SK-N-SH (cell line): ENCODE results near the gene PTPN14. TPM values are rescaled to one million over a fixed set of nuclear protein-coding genes. Genes with fewer than 3 reads are reported as not detected.

ENCODE experiments used
- CTCF ChIA-PET: fragments of 300-600, 350-600 bp; formaldehyde crosslinking; extraction: SDS; loops from one replicate; lab custom pipeline; 2021; lab: Yijun Ruan, JAX
- POLR2A ChIA-PET: fragments of 350-600 bp; sonication (Branson Sonifier 250); formaldehyde crosslinking; extraction: SDS; loops from one replicate; lab custom pipeline; 2020; ENCODE audit warnings: antibody characterized with exemption, inconsistent platforms; lab: Yijun Ruan, JAX
- DNase-seq: peaks from one replicate; pipeline ENCODE4 v3.0.0; 2012
- H2AFZ ChIP-seq: fragments of 200-600 bp; sonication (generic); 2 replicates; pipeline ENCODE4 v1.8.1; 2016; ENCODE audit warnings: antibody characterized with exemption, mild to moderate bottlenecking, low read depth
- H3F3A ChIP-seq: fragments of 200-600 bp; sonication (generic); replicated peaks from 2 replicates; pipeline ENCODE3; 2016; ENCODE audit warnings: antibody characterized with exemption, mild to moderate bottlenecking; ENCODE audit not compliant: insufficient read depth
- H3K27ac ChIP-seq, 2 experiments: fragments of 200-500 bp in 1 of 2; fragments of 200-600 bp in 1 of 2; sonication (Bioruptor generic) in 1 of 2; sonication (generic), shearing (Covaris generic) in 1 of 2; 2 replicates each; pipeline versions ENCODE4 v1.5.1 to v1.6.1; 2014 to 2016; ENCODE audit warnings: low read depth in 2 of 2, inconsistent platforms in 1 of 2, low read length in 1 of 2, mild to moderate bottlenecking in 1 of 2, mixed read lengths in 1 of 2
- H3K27me3 ChIP-seq: fragments of 200-600 bp; sonication (generic), shearing (Covaris generic); 2 replicates; pipeline ENCODE4 v1.6.1; 2016; ENCODE audit warnings: mixed run types; ENCODE audit not compliant: insufficient read depth
- H3K36me3 ChIP-seq, 2 experiments: fragments of 200-500 bp in 1 of 2; fragments of 200-600 bp in 1 of 2; sonication (Bioruptor generic) in 1 of 2; sonication (generic) in 1 of 2; replicated peaks in 1 of 2; 2 replicates each; pipeline versions ENCODE3 to v1.5.1; 2014 to 2016; ENCODE audit warnings: low read length in 1 of 2, mild to moderate bottlenecking in 1 of 2; ENCODE audit not compliant: insufficient read depth in 2 of 2, control insufficient read depth in 1 of 2
- H3K4me1 ChIP-seq, 2 experiments: fragments of 200-500 bp in 1 of 2; fragments of 200-600 bp in 1 of 2; sonication (Bioruptor generic) in 1 of 2; sonication (generic), shearing (Covaris generic) in 1 of 2; 2 replicates each; pipeline versions ENCODE4 v1.5.1 to v1.6.1; 2014 to 2016; ENCODE audit warnings: low read depth in 1 of 2, low read length in 1 of 2, mixed run types in 1 of 2; ENCODE audit not compliant: insufficient read depth in 2 of 2, control insufficient read depth in 1 of 2
- H3K4me2 ChIP-seq: fragments of 200-600 bp; sonication (generic), shearing (Covaris generic); 2 replicates; pipeline ENCODE4 v1.6.1; 2017; ENCODE audit warnings: mixed run types
- H3K4me3 ChIP-seq, 2 experiments: fragments of 200-500 bp in 1 of 2; fragments of 200-600 bp in 1 of 2; sonication (Bioruptor generic) in 1 of 2; sonication (generic), shearing (Covaris generic) in 1 of 2; 2 replicates each; pipeline versions ENCODE4 v1.5.1 to v1.8.1; 2014 to 2016; ENCODE audit warnings: low read depth in 2 of 2, inconsistent platforms in 1 of 2, low read length in 1 of 2, mild to moderate bottlenecking in 1 of 2, mixed read lengths in 1 of 2, moderate library complexity in 1 of 2
- H3K79me2 ChIP-seq: fragments of 200-600 bp; sonication (generic); 2 replicates; pipeline ENCODE4 v1.8.1; 2017; ENCODE audit warnings: mild to moderate bottlenecking; ENCODE audit not compliant: insufficient read depth
- H3K9ac ChIP-seq: fragments of 200-600 bp; sonication (generic); 2 replicates; pipeline ENCODE4 v1.6.1; 2017; ENCODE audit warnings: mixed run types
- H3K9me2 ChIP-seq: fragments of 200-600 bp; sonication (generic); 2 replicates; pipeline ENCODE4 v1.6.1; 2017; ENCODE audit warnings: mixed run types
- H3K9me3 ChIP-seq: fragments of 200-600 bp; sonication (generic); 2 replicates; pipeline ENCODE4 v1.6.1; 2017; ENCODE audit warnings: mixed run types, mild to moderate bottlenecking, moderate library complexity
- H4K20me1 ChIP-seq: fragments of 200-600 bp; sonication (generic); 2 replicates; pipeline ENCODE4 v1.6.1; 2017; ENCODE audit warnings: mild to moderate bottlenecking, mixed run types; ENCODE audit not compliant: insufficient read depth
- CTCF ChIP-seq: fragments of 200-600 bp; sonication (generic); IDR thresholded peaks from 2 replicates; pipeline ENCODE4 v1.6.1; 2017; ENCODE audit warnings: antibody characterized with exemption, mild to moderate bottlenecking, moderate library complexity
- EP300 ChIP-seq, 2 experiments: IDR thresholded peaks; 2 replicates each; pipeline versions ENCODE4 v1.4.0 to v1.6.1; 2012; ENCODE audit warnings: borderline replicate concordance in 1 of 2, low read depth in 1 of 2, low read length in 1 of 2
- FOSL2 ChIP-seq: IDR thresholded peaks from 2 replicates; pipeline ENCODE4 v1.4.0; 2012; ENCODE audit warnings: low read depth, mild to moderate bottlenecking, moderate library complexity, borderline replicate concordance
- FOXJ3 ChIP-seq: sonication (generic); formaldehyde crosslinking; IDR thresholded peaks from 2 replicates; pipeline ENCODE4 v1.5.1; 2020; ENCODE audit warnings: mild to moderate bottlenecking, missing genetic modification reagents
- FOXM1 ChIP-seq: IDR thresholded peaks from 2 replicates; pipeline ENCODE4 v1.4.0; 2012; ENCODE audit warnings: low read depth, mild to moderate bottlenecking
- GABPA ChIP-seq: IDR thresholded peaks from 2 replicates; pipeline ENCODE4 v1.4.0; 2012; ENCODE audit warnings: low read depth, mild to moderate bottlenecking
- GATA2 ChIP-seq: sonication (generic); formaldehyde crosslinking; IDR thresholded peaks from 2 replicates; pipeline ENCODE4 v1.5.0; 2020; ENCODE audit warnings: mild to moderate bottlenecking, missing genetic modification reagents
- JUND ChIP-seq: IDR thresholded peaks from 2 replicates; pipeline ENCODE4 v1.4.0; 2012
- NFIC ChIP-seq: IDR thresholded peaks from 2 replicates; pipeline ENCODE4 v1.4.0; 2012; ENCODE audit warnings: borderline replicate concordance
- POLR2AphosphoS5 ChIP-seq: IDR thresholded peaks from 2 replicates; pipeline ENCODE4 v1.6.1; 2012; ENCODE audit warnings: low read depth, low read length
- SMC3 ChIP-seq: IDR thresholded peaks from 2 replicates; pipeline ENCODE4 v1.6.1; 2012; ENCODE audit warnings: low read depth, low read length, improper control_type of control experiment
- TAF1 ChIP-seq: IDR thresholded peaks from 2 replicates; pipeline ENCODE4 v1.6.1; 2012; ENCODE audit warnings: low read depth, mild to moderate bottlenecking, low read length, moderate library complexity, borderline replicate concordance
- TCF12 ChIP-seq: IDR thresholded peaks from 2 replicates; pipeline ENCODE4 v1.4.0; 2012
- TEAD4 ChIP-seq: IDR thresholded peaks from 2 replicates; pipeline ENCODE4 v1.4.0; 2012; ENCODE audit warnings: mild to moderate bottlenecking, borderline replicate concordance; ENCODE audit not compliant: insufficient read depth
- USF2 ChIP-seq: fragments of 150-350 bp; IDR thresholded peaks from 2 replicates; pipeline ENCODE4 v1.6.1; 2017; ENCODE audit warnings: antibody characterized with exemption, low read length, low read depth, borderline replicate concordance
- WGBS: methylation state at CpG from one replicate; pipeline ENCODE4 v1.1.6; 2017; ENCODE audit warnings: low lambda C conversion rate; 5-methylcytosine and 5-hydroxymethylcytosine counted together
- polyA plus RNA-seq, 3 experiments: library from polyadenylated mRNA; depleted of rRNA; stranded (reverse); fragments of >200 nt; gene quantifications; 2 replicates each; pipeline ENCODE4 v1.2.3, GENCODE V29; 2012
- TF ChIP-seq, protein P1 (sequence below): IDR thresholded peaks from 2 replicates; pipeline ENCODE4 v1.4.0; 2012; ENCODE audit warnings: low read depth, borderline replicate concordance
- TF ChIP-seq, protein P2 (sequence below): IDR thresholded peaks from 2 replicates; pipeline ENCODE4 v1.4.0; 2012; ENCODE audit warnings: low read depth

PTPN14 gene
- polyA plus RNA-seq, 1 of the 3 experiments (the other 2 are of a cell fraction) = 12.8 TPM

DNA sequence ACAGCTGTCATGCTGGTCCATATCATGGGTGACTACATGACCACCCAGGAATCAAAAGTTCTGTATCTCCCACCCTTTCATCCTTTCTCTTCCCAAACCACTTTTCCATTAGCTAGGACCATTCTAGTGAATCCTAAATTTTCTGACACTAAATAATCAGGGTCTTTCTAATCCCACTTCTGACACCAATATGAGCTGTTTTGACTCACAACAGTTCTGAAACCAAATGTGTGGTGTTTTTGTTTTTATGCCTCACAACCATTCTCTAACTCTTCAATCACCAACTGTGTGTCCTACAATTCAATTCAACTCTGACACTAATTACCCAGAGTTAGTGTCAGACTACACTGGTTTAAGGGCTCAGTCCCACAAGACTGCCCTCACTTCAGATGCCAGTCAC lies 206.5 kb downstream of the PTPN14 start:
- Histone ChIP-seq H3K27me3 (no peaks in the 10 kb centered on the region), H3K9ac (no peak overlapping the region), H3K9me3 (no peaks in the 10 kb centered on the region), H3K27ac (no peak overlapping the region), H3K4me1 (no peaks in the 10 kb centered on the region; a peak in 1 of 4 replicates), H3K4me2 (no peak overlapping the region), H3K4me3 (no peak overlapping the region), H3K36me3 (peaks cover 43 to 82% of the 10 kb centered on the region in 2 experiments), H4K20me1 (no peaks in the 10 kb centered on the region), H3K9me2 (no peaks in the 10 kb centered on the region), H3F3A (peaks cover 20% of the 10 kb centered on the region), H2AFZ (no peak overlapping the region), H3K79me2 (no peaks in the 10 kb centered on the region)
- no peak for TF ChIP-seq TCF12
- no peak for TF ChIP-seq CTCF
- no peak for TF ChIP-seq NFIC
- no peak for DNase-seq
- POLR2A ChIA-PET = no interaction called here
- CTCF ChIA-PET = interaction anchor here (0.9 to 7.3 kb wide), 8 partner anchors 9 to 291 kb away, joined by 3 to 59 read pairs (median 5); no protein-coding TSS in a partner anchor

DNA sequence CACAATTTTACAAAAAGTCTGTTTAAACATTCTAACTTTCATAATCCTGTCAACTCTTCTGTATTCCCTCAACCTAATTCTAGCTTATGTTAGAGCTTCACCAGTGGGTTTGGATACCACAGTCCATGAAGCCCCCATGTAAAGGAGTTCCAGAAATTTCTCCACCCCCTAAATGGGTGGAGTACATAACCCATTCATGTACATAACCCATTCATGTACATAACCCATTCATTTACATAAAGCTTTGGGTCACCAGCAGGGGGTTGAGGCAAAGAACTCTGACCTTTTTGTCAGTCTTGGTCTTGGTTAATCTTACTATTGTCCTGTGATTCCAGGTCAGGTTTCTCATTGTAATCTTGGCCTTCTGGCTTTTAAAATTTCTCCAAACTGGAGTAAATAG lies 208.9 kb downstream of the PTPN14 start:
- Histone ChIP-seq H3K4me1 (no peaks in the 10 kb centered on the region), H3F3A (peaks cover 28% of the 10 kb centered on the region), H3K27ac (no peak overlapping the region), H3K9ac (no peak overlapping the region), H4K20me1 (no peaks in the 10 kb centered on the region), H3K9me2 (no peaks in the 10 kb centered on the region), H3K9me3 (no peaks in the 10 kb centered on the region), H2AFZ (no peak overlapping the region), H3K36me3 (peaks cover 42 to 60% of the 10 kb centered on the region in 2 experiments), H3K4me3 (no peak overlapping the region), H3K4me2 (no peak overlapping the region), H3K79me2 (no peaks in the 10 kb centered on the region), H3K27me3 (no peaks in the 10 kb centered on the region)
- DNase-seq = no peak
- TF ChIP-seq GABPA (no peak), TCF12 (no peak), FOXM1 (no peak), NFIC (no peak)
- CTCF ChIA-PET = interaction anchor here (1.4 to 3.6 kb wide), 4 partner anchors 11 to 249 kb away, joined by 4 to 19 read pairs (median 6); no protein-coding TSS in a partner anchor
- POLR2A ChIA-PET = no interaction called here

DNA sequence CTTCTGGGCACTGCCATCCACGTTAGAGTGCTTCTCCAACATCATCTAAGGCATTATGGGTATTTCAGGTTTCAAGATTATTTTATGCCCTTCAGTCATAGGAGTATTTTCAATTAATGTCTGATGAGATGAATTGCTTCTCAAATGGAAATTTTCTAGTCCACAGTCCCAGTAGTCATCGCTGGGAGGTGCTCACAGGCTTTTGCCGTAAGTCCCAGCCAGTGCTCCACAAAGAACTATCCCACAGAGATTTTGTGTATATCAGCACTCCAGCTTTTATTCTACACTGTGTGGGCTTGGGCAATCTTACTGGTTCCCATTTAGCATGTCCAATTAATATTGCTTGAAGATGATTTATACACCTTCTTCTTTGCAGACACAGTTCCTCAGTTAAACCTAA lies 209.5 kb downstream of the PTPN14 start:
- Histone ChIP-seq H3K9ac (no peak overlapping the region), H3K27ac (no peak overlapping the region), H3K9me2 (no peaks in the 10 kb centered on the region), H3K79me2 (no peaks in the 10 kb centered on the region), H3K4me2 (no peak overlapping the region), H3K36me3 (peaks cover 37 to 56% of the 10 kb centered on the region in 2 experiments), H2AFZ (no peak overlapping the region), H3F3A (peaks cover 31% of the 10 kb centered on the region), H3K4me3 (no peak overlapping the region), H4K20me1 (no peaks in the 10 kb centered on the region), H3K4me1 (no peaks in the 10 kb centered on the region), H3K9me3 (no peaks in the 10 kb centered on the region), H3K27me3 (no peaks in the 10 kb centered on the region)
- ChIA-PET POLR2A (no interaction called here), CTCF (interaction anchor here (1.4 to 3.6 kb wide), 5 partner anchors 10 to 286 kb away, joined by 3 to 19 read pairs (median 5); no protein-coding TSS in a partner anchor)
- DNase-seq = no peak
- WGBS = 100% methylated on average over 3 of the region's 3 CpGs
- TF ChIP-seq GATA2 (CRISPR knock-in tag) (no peak), POLR2AphosphoS5 (no peak), FOSL2 (no peak), JUND (no peak), FOXJ3 (CRISPR knock-in tag) (no peak), USF2 (no peak), EP300 (IDR thresholded peaks at IDR 0.05; ENCODE audit: borderline replicate concordance in 1 of 2, low read depth in 1 of 2, low read length in 1 of 2) (no peak), TEAD4 (no peak), CTCF (no peak), NFIC (no peak), SMC3 (no peak), FOXM1 (no peak), TAF1 (no peak)
- TF ChIP-seq, protein P1, sequence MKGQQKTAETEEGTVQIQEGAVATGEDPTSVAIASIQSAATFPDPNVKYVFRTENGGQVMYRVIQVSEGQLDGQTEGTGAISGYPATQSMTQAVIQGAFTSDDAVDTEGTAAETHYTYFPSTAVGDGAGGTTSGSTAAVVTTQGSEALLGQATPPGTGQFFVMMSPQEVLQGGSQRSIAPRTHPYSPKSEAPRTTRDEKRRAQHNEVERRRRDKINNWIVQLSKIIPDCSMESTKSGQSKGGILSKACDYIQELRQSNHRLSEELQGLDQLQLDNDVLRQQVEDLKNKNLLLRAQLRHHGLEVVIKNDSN = no peak
- TF ChIP-seq, protein P2, sequence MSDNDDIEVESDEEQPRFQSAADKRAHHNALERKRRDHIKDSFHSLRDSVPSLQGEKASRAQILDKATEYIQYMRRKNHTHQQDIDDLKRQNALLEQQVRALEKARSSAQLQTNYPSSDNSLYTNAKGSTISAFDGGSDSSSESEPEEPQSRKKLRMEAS = no peak
